K562 (cell line): ENCODE measurements around the gene SULT6B1.
"Not testable (repeated sequence)": the region's sequence is repeated elsewhere in the genome, so short reads cannot be mapped to it uniquely, and the experiment has no call there.

Experiments
- CTCF ChIP-seq, 3 experiments: IDR thresholded peaks in 2 of 3; conservative IDR thresholded peaks in 1 of 3; 2 replicates each; pipeline ENCODE4 v1.5.1; 2011 to 2012; ENCODE audit warnings: low read length in 3 of 3, mild to moderate bottlenecking in 3 of 3, control low read depth in 2 of 3, improper control_type of control experiment in 1 of 3, inconsistent platforms in 1 of 3, low read depth in 1 of 3, mixed read lengths in 1 of 3, moderate library complexity in 1 of 3; ENCODE audit not compliant: insufficient read depth in 2 of 3
- ETV6 ChIP-seq, 3 experiments: fragments of 150-350 bp in 1 of 3; sonication (generic) in 1 of 3; formaldehyde crosslinking in 1 of 3; IDR thresholded peaks; 2 replicates each; pipeline versions ENCODE4 v1.6.1 to v1.8.0; 2014 to 2022; ENCODE audit warnings: borderline replicate concordance in 2 of 3, low read depth in 2 of 3, antibody characterized with exemption in 1 of 3, low read length in 1 of 3, mild to moderate bottlenecking in 1 of 3, missing genetic modification reagents in 1 of 3

- not testable (repeated sequence) for TF ChIP-seq CTCF (IDR thresholded peaks at IDR 0.05 in 2 of 3, conservative IDR thresholded peaks at IDR 0.05 in 1 of 3; ENCODE audit: insufficient read depth in 2 of 3, low read depth in 1 of 3, low read length in 3 of 3); ETV6 (IDR thresholded peaks at IDR 0.05; ENCODE audit: borderline replicate concordance in 1 of 2, low read depth in 2 of 2, low read length in 1 of 2); ETV6 (CRISPR knock-in tag; IDR thresholded peaks at IDR 0.05; ENCODE audit: borderline replicate concordance)
These were observed 36.7 kb upstream of the SULT6B1 start for GRCh38 chr2:37225129-37225528.
